Fibroblast of pulmonary artery (primary cell): ENCODE data around the gene PRRG2.

Source experiments
- DNase-seq: peaks from one replicate; pipeline ENCODE4 v3.0.0-alpha.2; 2010; ENCODE audit warnings: low read depth
- H3K4me3 ChIP-seq: replicated peaks from 2 replicates; pipeline ENCODE4 v1.5.1; 2011; ENCODE audit warnings: low read depth, mild to moderate bottlenecking, control low read depth, low read length, moderate library complexity
- TF ChIP-seq, protein P1 (sequence below): IDR thresholded peaks from 2 replicates; pipeline ENCODE4 v1.5.1; 2011; ENCODE audit warnings: mild to moderate bottlenecking, control low read depth, low read length, inconsistent platforms; ENCODE audit errors: missing control alignments

Gene PRRG2

GRCh38 chr19:49588365-49589122 is 7.4 kb downstream of the PRRG2 start:
- H3K4me3 ChIP-seq, result no peak overlapping the region
- DNase-seq, result no peak
- TF ChIP-seq, protein P1, sequence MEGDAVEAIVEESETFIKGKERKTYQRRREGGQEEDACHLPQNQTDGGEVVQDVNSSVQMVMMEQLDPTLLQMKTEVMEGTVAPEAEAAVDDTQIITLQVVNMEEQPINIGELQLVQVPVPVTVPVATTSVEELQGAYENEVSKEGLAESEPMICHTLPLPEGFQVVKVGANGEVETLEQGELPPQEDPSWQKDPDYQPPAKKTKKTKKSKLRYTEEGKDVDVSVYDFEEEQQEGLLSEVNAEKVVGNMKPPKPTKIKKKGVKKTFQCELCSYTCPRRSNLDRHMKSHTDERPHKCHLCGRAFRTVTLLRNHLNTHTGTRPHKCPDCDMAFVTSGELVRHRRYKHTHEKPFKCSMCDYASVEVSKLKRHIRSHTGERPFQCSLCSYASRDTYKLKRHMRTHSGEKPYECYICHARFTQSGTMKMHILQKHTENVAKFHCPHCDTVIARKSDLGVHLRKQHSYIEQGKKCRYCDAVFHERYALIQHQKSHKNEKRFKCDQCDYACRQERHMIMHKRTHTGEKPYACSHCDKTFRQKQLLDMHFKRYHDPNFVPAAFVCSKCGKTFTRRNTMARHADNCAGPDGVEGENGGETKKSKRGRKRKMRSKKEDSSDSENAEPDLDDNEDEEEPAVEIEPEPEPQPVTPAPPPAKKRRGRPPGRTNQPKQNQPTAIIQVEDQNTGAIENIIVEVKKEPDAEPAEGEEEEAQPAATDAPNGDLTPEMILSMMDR, result no peak

- no peak for DNase-seq
- H3K4me3 ChIP-seq, result no peak overlapping the region
- TF ChIP-seq, protein P1, result no peak
These were observed 8.4 kb downstream of the PRRG2 start for GRCh38 chr19:49589502-49589905.

DNA sequence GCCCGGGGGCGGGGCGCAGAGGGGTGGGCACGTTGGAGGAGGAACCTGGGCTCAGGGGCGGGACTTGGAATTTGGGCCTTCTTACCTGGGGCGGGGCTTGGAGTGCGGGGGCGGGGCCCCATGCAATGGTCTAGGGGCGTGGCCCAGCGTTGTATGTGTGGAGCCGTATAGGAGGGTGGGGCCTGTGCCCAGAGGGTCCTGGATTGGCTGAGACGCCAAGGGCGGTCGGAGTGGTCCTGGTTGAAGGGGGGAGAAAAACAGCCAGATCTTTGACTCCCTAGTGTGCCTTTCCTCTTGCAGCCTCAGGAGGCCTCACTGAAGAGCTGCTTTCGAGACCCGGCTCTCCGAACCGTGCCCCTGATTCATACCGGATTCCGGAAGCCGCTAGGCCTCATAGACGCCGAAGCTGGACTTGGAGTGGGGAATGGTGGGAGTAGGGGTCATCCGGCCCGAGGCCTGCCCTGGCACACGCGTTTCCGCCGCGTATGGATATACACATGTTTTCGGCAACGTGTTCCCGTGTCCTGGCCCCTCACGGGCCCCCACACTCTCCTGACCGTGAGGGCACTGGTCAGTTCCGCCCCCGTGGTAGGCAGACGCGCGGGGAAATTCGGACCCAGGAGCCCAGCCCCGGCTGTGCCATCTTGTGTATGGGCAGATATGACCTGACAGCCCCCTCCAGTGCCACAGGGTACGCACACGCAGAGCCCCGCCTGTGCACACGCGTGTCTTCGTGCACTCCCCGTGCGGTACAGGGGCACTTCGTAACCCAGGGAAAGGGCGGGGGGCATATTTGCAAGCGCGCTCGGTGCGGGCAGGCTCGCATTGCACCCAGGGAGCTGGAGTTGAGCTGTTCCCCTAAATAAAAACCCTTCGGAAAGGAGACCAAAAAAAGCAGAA is 9.2 kb downstream of the PRRG2 start:
- peak overlapping the region; percentile 84 for H3K4me3 ChIP-seq
- TF ChIP-seq, protein P1, result peak; percentile 19

DNA sequence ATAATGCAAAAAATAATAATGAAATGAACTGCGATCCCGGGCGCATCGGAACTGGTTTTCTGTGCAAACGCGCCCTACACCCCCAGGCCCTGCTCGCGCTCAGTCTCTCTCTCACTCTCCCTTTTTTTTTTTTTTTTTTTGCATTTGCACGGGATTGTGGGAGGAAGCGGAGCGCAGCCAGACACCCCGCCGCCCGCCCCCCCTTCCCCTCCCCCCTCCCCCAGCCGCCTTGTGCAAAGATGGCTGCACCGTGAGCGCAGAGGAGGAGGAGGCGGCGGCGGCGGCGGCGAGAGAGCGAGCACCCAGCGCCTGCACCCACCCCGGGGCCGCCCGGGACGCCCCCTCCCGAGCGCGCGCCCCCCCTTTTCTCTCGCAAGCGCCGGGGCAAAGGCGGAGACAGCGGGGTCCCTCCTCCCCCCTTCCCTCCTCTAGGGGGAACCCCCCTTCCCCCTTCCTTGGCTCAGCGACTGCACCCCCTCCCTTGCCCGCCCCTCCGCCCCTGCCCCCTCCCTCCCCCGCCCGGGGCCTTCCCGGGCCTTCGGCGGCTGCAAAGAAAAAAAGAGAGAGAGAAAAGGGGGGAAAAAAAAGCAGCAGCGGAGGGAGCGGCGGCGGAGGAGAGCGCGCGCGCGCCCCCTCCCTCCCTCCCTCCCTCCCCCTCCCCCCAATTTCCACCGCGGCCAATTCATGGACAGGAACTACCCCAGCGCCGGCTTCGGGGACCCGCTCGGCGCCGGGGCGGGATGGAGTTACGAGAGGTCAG is 10.0 kb downstream of the PRRG2 start, which contains the start of gene PRR12:
Gene PRR12, plus strand, starts transcription at position 212 of the 760 bp plus-strand sequence. Its CDS starts 473 bp downstream, at position 685.
- H3K4me3 ChIP-seq, result peak within 1 kb of the TSS; percentile 84
- TF ChIP-seq, protein P1, result no peak
- DNase-seq, result peak; percentile 77

More for the DNA sequence above, 9.2 kb downstream of the PRRG2 start:
- peak; percentile 98 for DNase-seq

GRCh38 chr19:49591731-49592485 is 10.8 kb downstream of the PRRG2 start:
- TF ChIP-seq, protein P1, result no peak
- DNase-seq, result peak; percentile 31

More at GRCh38 chr19:49591731-49592485, 10.8 kb downstream of the PRRG2 start:
- H3K4me3 ChIP-seq, result peak overlapping the region; percentile 84
